NCI-H2227 (cell line): ENCODE data around the gene KIF6.

Experiments
- DNase-seq: peaks from one replicate; lab custom pipeline; 2025; ENCODE audit not compliant: unreplicated experiment; lab: John Stamatoyannopoulos, UW

Gene KIF6, protein sequence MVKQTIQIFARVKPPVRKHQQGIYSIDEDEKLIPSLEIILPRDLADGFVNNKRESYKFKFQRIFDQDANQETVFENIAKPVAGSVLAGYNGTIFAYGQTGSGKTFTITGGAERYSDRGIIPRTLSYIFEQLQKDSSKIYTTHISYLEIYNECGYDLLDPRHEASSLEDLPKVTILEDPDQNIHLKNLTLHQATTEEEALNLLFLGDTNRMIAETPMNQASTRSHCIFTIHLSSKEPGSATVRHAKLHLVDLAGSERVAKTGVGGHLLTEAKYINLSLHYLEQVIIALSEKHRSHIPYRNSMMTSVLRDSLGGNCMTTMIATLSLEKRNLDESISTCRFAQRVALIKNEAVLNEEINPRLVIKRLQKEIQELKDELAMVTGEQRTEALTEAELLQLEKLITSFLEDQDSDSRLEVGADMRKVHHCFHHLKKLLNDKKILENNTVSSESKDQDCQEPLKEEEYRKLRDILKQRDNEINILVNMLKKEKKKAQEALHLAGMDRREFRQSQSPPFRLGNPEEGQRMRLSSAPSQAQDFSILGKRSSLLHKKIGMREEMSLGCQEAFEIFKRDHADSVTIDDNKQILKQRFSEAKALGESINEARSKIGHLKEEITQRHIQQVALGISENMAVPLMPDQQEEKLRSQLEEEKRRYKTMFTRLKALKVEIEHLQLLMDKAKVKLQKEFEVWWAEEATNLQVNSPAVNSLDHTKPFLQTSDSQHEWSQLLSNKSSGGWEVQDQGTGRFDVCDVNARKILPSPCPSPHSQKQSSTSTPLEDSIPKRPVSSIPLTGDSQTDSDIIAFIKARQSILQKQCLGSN

DNA sequence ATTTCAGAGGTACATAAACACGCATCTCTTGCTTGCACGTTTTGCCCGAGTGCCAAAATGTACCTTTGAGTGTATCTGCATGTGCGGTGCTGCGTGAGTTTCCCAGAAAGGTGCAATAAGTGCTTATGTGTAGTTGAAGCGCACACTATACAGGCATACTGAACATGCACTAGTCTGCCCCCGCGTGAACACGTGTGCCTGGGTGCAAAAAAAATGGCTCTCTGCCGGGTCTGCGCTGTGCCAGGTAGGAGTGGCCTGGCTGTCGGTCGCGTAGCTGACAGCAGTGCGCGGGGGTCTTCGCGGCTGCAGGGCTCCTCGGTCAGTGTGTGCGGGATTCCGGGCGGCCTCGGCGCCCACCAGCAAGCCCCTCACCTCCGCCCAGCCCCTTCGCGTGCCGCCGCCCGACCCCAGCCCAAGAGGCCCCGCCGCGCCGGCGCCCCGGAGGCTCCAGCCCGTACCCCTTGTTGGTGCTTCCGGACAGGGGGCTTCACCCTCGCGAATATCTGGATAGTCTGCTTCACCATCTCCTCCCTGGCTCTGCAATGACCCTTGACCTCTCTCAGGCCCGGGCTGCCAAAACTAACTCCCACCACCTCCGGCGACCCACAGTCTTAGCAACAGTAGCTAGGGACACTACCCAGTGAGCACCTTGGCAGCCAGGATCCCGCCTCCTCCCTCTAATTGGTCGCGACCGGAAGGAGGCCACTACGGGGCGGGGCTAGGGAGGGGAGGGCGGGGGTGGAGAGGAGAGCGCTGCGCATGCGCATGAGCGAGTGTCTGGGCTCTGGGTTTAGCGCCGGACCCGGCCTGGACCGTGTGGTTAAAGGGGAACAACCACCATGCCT is at the start of gene KIF6:
TSS of gene KIF6 (minus strand) at position 622 of the 845 bp plus-strand sequence. CDS start at position 524, 98 bp downstream.
- peak; percentile 97 for DNase-seq

DNA sequence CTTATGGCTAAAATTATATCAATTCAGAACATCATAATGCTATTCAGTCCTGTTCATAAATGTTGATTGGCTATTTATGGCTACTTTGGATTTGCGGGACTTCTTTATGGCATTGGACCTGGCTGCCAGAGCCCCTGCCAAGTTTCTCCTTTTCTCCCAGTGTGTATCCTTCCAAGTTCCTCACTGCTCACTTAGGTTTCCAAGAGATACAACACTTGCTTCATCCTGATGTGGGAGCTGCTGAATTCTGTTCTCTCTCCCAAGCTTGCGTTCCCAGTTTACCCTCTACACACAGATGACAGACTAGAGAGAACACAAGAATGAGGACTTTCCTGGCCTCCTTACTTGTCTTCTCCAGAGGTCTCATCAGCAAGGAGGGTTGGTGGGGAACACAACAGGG is 48.6 kb upstream of the KIF6 start:
- no peak for DNase-seq

DNA sequence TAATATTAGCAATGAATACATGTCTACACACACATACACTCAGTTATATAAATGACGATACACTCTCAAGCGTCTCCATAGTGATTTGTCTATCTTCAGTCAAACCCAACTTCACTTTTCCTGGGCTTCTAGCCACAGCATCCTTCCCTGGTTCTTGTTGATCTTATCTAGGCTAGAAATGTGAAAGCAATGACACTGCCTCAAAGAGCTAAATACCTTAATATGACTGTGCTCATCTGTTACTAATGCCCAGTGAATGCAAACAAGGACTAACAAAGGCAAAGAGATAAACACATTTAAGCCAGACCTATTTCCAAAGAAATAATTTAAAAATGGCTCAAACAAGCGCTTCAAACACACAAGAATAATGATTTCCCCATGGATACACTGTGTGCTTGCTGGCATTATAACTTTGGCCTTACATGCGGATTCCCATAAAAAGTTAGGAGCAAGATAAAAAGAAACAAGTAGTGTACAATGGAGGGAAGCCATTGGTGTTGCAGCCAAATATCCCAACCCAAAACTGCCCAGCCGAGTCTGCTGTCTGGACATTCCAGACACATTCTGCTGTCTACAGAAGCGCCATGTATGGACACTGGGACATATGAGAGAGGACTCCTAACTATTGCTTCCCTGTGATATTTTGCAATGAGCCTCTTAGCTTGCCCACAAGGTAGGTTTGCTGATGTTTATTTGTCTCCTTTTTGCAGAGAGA is 47.5 kb upstream of the KIF6 start:
- no peak for DNase-seq

DNA sequence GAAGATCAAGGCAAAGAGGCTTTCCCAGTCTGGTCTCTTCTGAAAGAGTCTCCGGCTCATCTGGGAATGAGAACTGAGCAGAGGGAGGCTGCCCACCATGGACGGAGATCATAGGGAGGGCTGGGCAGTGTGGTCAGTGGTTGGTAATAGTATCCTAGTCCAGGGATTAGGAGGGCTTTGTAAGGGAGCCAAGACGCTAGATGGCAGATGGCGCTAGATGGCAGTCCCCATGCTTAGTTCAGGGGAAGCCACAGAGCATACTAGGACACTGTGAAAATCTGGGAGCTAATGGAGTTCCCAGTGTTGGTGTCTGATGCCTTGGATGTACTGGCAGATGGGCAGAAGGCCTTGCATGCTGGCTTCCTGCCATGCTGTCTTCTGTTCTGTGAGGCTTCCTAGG is 45.2 kb upstream of the KIF6 start:
- no peak for DNase-seq

DNA sequence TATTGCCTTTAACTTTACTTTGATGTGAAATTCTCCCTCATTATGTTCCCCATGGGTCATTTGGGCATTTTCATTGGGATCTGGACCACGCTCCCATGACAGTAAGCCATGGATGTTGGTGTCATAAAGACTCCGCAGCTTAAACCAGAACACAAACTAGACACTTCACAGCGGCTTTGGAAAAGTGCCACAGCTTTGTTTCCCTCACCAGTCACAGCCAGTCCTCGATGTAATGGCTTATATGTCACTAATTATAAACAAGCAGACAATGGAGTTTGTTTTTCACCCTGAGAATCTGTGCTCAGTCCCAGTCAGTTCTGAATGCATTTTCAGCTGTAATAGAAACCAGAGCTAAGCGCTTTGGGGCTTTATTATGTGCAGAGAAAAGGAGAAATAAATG is 43.8 kb upstream of the KIF6 start:
- no peak for DNase-seq

DNA sequence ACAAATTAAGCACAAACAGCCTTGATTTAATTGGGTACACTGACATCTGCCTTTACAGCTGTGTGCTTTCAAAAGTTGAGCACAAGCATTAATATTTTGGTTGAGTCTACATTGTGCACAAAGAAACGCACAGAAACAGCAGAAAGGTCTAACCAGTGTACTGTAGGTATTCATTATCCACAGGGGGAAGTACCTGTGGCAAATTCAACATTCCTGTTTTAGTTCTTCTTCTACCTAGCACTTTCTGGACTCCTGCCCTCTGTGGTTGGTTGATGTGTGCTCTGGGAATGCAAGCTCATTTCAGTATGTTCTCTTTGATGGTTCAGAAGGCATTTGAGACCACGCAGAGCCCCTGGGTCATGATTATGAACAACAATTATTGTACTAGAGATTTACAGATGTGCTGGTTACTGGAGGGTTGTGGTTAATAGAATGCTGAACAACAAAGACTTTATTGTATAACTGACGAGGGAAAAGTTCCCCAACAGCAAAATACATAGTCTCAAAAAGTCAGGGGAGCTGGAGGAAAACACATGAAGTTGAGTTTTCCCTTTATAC is 40.4 kb upstream of the KIF6 start:
- no peak for DNase-seq

DNA sequence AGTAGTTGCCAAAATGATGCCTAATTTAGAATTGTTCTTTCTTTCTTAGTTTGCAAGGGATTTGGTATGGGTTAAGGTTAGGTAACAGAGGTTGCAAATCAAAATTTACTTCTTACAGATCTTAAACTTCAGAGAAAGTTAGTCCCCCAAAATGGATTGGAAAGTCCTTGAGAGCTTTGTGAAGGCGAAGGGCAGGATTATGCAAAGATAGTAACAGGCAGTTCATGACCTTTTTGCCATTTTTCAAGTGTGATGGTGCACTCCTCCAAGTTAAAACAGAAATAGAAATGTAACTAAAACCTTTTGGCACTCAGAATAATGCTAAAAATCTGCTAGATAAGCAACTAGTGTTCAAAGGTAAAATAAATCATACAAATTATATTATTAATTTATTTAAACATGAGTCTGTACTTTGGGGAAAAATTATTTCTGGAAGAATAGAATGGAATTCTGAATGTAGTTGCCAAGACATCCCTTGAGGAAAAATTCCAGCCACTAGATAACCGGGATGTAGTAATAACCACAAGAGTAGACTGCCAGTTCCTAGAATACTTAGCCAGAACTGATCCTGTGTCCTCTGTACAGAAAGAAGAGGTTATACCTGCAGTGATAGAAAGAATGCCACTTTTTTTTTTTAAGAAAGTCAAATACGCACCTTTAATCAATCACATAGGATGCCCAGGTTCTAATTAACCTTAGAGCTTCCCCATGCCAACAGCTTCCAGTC is 35.2 kb upstream of the KIF6 start:
- DNase-seq, result no peak

DNA sequence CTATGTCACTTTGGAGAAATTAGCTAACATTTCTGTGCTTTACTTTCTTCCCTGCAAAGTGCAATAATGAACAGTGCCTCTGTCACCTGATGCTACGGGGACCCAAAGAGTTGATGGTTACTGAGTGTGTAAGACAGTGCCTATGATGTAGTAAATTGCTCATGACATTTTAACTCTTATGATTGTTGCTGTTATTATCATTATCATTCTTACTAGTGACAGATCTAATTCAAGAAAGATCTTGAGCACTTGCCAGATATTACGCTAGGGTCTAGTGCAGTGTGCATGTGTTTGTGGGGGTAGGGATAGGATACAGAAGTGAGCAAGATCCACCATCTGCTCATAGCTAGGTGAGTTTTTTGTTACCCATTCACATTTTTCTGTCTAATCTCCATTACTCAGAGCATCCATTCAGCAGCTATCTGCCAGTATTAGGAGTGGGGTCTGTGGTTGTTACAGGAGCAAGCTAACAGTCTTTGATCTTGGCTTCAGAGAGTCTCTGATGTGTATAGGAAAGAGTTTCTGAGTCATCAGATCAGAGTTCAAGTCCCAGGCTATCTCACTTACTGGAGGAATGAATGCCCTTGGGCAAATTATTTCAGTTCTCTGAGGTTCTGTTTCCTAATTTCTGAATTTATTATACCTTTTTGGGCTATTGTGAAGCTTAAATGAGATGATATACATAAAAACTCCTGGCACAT is 33.8 kb upstream of the KIF6 start:
- no peak for DNase-seq

DNA sequence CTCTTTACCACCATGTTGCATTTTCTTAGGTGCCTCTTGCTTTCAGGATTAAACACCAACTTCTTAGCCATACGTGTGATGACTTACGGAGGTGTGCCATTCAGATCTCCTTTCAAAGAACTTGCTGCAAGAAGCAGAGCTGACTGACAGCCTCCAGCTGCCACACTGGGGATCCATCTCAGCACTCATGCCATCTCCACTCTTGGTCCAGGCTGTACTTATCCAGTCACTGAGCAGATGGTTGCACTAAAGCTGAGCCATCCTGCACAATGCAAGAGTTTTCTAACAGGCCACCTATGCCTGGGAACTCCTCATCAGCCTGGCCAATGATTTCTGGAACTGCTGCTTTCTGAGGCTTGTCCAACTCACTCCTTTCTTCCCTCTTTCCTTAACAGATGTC is 31.4 kb upstream of the KIF6 start:
- no peak for DNase-seq

DNA sequence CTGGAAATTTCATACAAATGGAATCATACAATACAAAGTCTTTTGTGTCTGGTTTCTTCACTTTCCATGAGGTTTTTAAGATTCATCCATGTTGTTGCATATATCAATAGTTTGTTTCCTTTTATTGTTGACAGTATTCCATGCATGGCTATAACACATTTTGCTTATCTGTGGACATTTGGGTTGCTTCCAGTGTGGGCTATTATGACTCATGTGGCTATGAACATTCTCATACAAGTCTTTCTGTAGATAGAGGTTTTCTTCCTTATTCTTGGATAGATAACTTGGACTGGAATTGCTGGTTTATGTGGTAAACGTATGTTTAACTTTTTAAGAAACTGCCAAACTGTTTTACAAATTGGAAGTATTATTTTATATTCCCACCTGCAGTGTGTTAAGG is 30.0 kb upstream of the KIF6 start:
- DNase-seq, result no peak

DNA sequence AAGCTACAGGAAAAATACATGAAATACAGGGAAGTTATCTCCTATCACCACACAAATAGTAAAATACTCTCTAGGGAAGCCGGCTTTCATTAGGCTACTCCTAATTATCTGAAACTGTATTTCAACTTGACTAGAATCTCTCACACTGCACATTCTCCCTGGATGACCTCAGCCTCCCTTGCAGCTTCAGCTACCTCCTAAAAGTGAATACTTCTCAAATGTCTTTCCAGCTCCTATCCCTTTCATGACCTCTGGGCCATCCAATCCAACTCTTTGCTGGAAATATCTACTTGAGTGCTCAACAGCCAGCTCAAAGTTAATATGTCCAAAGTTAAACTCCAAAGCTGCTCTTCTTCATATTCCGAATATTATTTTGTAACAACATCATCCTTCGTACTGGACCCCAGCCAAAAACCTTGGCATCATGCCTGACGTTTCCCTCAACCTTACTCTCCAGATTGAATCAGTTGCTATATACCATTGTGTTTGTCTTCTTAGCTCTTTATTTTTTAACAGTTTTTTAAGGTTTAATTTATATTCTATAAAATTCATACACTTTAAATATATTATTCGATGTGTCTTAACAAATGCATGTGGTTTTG is 29.4 kb upstream of the KIF6 start:
- no peak for DNase-seq

DNA sequence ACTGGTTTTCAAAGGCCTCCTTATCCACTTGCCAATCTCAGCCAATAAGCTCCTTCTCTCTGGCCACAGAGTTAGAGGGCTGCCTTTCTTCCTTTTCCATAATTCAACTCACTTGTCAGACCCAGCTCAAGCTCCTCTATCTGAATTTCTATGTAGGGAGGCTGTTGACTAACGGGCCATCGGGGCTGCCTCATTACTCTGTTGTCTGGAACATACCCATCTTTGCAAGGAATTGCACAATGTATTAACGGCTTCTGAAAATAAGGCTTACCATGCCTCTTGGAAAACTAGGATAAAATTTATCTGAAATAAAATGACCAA is 28.5 kb upstream of the KIF6 start:
- no peak for DNase-seq

DNA sequence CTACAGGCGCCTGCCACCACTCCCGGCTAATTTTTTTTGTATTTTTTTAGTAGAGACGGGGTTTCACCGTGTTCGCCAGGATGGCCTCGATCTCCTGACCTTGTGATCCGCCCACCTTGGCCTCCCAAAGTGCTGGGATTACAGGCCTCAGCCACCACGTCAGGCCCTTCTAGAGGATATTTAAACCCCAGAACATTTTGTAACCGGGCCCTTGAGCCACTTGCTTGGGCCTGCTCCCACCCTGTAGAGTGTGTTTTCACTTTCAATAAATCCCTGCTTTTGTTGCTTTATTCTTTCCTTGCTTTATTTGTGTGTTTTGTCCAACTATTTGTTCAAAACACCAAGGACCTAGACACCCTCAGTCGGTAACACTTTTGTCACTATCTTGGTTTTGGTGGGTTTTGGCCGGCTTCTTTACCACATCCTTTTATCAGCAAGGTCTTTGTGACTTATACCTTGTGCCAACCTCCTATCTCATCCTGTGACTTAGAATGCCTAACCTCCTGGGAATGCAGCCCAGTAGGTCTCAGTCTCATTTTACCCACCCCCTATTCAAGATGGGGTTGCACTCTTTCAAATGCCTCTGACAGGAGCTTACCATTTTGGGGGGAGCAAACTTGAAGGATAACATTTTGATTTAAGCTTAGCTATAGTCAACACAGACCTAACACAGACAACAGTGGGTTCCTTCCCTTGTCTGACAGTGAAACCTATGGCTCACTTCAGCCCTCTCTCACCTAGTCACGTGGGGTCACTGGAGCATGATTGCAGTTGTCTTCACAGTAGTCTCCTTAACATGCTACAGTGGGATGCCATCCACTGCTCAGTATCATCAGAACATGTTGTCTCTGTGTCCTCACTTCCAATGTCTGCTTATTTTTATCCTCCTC is 27.9 kb upstream of the KIF6 start:
- DNase-seq, result no peak

DNA sequence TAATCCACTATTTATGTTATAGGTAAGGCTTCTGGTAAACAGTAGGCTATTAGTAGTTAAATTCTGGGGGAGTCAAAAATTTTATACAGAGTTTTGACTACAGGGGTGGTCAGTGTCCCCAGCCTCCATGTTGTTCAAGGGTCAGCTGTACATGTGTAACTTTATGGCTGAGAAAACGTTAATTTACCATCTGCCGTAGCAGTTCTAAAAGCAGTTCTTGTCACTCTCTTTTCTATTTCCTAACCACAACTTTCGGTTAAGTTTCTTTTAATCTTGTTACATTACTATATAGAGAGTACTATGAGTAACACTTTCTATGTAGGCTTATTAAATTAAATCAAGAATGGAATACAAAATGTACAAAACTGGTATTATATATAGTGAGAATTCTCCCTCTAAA is 21.6 kb upstream of the KIF6 start:
- no peak for DNase-seq

DNA sequence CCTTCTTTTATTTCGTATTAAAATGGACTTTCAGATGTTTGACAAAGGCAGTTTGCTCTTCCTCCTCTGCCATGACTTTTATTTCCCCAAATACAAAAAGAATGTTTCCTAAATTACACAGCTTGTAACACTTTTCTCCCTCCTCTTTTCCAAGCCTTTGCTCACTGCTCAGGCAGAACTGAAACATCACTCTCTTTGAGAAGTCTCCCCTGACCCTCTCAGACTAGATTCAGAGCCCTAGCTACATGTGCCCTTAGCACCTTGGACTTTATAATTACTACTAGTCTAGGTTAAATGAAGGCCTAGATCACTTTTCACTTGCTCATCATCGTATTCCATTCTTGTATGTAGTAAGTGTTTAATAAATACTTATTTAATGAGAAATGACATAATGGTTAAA is 8.5 kb upstream of the KIF6 start:
- DNase-seq, result no peak

DNA sequence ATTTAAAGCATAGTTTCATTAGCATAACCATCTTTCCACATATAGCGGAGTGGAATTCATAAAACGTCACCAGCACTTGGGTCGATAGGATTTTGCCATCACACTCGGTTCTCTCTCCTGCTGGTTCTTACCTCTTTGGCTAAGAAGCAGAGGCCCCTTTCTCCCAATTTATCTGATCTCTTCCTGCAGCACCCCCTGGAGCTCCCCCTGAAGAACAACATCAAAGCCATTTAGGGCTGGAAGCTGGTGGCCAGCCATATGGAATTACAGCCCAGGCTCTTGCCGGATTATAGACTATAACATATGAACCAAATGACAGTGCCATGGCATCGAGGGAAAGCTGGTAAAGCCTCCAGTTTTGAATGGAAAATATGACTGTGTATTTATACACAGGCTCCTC is 6.4 kb upstream of the KIF6 start:
- DNase-seq, result no peak

DNA sequence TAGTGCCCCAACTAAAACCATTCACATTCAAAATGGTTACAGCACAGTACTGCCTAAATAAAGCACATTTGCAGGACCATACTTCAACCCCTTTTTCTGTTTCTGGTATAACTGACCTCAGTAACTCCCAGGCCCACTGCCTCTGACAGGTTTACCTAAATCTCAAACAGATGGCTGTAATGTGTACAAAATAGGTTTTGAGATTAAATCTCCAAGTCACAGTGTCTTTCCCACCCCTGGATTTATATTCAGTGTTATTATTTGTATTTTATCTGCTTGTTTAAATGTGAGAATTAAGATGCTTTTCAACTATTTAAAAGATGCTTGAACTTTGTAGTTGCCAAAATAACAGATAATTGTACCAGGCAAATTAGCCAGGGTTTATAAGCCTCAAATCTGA is 4.7 kb upstream of the KIF6 start:
- DNase-seq, result no peak

DNA sequence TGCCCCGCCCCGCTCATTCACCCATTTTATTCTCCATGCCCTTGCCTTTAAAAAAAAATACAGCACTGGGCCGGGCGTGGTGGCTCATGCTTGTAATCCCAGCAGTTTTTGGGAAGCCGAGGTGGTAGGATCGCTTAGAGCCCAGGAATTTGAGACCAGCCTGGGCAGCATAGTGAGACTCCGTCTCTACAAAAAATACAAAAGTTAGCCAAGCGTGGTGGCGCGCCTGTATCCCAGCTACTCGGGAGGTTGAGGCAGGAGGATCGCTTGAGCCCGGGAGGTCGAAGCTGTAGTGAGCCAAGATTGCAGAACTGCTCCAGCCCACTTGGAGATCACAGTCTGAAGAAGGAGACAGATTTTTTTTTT is 407 bp upstream of the KIF6 start:
- DNase-seq, result no peak
